Loucy (cell line): Measurements from ENCODE around the gene CLEC2A.

Source experiments
- EZH2phosphoT487 ChIP-seq: fragments of 200-600 bp; IDR thresholded peaks from 2 replicates; pipeline ENCODE4 v1.6.1; 2018; ENCODE audit warnings: antibody characterized with exemption, mild to moderate bottlenecking, moderate library complexity, borderline replicate concordance
- TF ChIP-seq, protein P1 (sequence below): fragments of 200-600 bp; sonication (generic); conservative IDR thresholded peaks from 2 replicates; pipeline ENCODE4 v1.5.1; 2014; ENCODE audit warnings: mild to moderate bottlenecking, antibody characterized with exemption, low read length

DNA sequence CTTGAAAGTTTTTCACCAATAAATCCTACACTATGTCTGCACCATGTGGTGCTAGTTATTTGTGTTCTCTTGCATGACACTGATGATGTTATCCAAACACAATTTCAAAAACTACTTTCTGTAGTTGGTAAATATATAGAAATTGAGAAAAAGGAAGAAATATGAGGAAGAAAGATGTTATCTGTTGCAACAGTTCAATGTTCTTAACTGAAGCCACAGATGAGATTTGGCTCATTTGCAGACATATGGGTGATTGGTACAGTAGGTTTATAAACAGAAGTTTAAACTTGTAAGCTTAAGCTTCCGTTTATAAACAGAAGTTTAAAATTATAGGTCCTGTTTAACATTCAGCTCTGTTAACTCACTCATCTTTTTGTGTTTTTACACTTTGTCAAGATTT is 39.0 kb upstream of the CLEC2A start, which contains the start of gene CLEC12A:
- TF ChIP-seq, protein P1, sequence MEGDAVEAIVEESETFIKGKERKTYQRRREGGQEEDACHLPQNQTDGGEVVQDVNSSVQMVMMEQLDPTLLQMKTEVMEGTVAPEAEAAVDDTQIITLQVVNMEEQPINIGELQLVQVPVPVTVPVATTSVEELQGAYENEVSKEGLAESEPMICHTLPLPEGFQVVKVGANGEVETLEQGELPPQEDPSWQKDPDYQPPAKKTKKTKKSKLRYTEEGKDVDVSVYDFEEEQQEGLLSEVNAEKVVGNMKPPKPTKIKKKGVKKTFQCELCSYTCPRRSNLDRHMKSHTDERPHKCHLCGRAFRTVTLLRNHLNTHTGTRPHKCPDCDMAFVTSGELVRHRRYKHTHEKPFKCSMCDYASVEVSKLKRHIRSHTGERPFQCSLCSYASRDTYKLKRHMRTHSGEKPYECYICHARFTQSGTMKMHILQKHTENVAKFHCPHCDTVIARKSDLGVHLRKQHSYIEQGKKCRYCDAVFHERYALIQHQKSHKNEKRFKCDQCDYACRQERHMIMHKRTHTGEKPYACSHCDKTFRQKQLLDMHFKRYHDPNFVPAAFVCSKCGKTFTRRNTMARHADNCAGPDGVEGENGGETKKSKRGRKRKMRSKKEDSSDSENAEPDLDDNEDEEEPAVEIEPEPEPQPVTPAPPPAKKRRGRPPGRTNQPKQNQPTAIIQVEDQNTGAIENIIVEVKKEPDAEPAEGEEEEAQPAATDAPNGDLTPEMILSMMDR = no peak
- no peak for TF ChIP-seq EZH2phosphoT487
